Dedifferentiated amniotic fluid mesenchymal stem cell (primary cell): ENCODE data around the gene RFNG.
"Not testable (repeated sequence)": the region's sequence is repeated elsewhere in the genome, so short reads cannot be mapped to it uniquely, and the experiment has no call there.

Experiments
- DNase-seq: peaks from one replicate; pipeline ENCODE4 v3.0.0-alpha.2; 2016; ENCODE audit errors: extremely low spot score

RFNG gene

DNA sequence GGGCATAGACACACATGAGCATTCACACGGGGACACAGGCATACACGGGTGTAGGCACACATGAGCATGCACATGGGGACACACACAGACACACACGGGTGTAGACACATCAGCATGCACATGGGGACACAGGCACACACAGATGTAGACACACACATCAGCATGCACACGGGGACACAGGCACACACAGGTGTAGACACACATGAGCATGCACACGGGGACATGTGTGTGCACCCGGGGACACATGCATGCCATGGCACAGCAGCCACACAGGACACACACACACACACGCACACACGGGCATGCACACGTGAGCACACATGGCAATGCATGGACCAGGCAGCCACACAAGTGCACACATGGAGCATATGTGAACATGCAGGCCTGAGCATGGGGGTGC lies 9.0 kb downstream of the RFNG start:
- no peak for DNase-seq

DNA sequence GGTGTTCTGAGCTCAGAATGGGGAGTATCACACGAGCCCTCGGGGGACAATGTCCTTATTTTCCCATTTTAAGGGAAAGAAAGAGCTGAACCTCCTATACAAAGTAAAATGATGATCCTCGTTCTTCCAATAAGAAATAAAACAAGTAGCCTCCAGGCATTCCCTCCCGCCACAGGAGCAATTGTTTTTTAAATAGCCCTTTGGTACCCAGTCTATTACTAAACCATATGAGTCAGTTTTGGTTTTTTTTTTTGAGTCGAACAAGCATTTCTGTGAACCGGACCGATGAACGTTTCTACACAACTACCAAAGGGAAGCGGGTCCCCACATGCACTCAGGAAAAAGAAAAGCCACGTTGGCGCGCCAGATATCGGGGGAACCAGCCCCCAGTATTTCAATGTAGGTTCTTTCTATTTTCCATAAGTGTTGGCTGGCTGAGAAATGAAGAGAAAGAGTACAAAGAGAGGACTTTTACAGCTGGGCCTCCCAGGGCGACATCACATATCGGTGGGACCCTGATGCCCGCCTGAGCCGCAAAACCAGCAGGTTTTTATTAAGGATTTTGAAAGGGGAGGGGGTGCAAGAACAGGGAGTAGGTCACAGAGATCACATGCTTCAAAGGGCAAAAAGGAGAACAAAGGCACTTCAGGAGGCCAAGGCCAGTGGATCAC lies 10.3 kb downstream of the RFNG start:
- DNase-seq, result no peak

DNA sequence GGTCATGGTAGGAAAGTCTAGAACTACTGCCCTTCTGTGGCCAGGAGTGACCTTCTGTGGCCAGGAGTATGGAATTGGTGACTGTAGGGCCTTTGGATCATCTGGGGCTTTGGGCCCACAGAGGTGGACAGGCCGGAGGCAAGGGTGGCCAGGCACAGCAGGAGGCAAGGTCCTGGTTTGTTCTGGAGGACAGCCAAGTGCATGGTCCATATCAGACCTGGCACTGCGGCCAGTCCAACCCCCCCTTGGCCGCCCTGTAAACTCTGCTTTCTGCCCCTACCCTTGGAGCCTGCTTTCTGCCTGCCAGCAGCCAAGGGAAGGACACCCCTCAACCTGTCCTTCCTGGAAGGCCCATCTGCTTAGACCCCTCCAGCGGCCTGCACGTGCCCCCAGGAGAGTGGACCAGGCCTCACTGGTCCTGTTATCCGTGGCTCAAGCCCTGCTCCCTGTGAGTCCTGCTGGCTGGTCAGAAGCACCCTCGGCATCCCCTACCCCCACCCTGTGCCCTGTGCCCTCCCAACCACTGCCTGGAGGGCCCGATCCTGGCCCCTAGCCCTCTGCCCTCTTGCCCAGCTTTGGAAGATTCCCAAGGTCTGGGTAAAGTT lies 11.8 kb downstream of the RFNG start:
- DNase-seq, result no peak

DNA sequence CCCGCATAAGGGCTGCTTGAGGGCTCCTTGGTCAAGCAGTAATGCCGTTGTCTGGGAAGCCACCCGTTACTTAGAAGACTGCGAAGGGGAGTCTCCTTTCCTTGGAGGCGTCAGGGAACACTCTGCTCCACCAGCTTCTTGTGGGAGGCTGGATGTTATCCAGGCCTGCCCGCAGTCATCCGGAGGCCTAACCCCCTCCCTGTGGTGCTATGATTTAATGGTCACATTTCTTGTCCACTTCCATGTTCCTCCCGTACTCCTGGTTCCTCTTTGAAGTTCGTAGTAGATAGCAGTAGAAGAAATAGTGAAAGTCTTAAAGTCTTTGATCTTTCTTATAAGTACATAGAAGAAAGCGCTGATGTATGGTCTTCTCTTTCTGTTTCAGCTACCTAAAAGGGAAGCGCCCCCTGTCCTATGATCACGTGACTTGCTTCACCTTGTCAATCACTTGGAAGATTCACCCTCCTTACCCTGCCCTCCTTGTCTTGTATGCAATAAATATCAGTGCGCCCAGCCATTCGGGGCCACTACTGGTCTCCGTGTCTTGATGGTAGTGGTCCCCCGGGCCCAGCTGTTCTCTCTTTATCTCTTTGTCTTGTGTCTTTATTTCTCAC lies 12.7 kb downstream of the RFNG start:
- DNase-seq, result not testable (repeated sequence)

DNA sequence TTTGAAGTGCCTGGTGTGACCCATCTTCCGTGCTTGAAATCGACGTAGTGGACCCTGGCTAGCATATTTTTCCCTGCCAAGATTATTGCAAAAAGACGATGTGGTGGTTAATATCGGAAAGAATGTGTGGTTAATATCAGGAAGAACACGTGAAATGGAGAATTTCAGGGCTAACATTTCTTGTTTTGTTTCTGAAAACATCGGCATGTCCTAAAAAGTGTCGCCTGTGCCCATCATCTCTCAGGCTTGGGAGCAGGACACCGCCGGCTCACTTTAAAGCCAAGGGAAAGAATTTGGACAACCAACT lies 13.8 kb downstream of the RFNG start:
- DNase-seq, result no peak

DNA sequence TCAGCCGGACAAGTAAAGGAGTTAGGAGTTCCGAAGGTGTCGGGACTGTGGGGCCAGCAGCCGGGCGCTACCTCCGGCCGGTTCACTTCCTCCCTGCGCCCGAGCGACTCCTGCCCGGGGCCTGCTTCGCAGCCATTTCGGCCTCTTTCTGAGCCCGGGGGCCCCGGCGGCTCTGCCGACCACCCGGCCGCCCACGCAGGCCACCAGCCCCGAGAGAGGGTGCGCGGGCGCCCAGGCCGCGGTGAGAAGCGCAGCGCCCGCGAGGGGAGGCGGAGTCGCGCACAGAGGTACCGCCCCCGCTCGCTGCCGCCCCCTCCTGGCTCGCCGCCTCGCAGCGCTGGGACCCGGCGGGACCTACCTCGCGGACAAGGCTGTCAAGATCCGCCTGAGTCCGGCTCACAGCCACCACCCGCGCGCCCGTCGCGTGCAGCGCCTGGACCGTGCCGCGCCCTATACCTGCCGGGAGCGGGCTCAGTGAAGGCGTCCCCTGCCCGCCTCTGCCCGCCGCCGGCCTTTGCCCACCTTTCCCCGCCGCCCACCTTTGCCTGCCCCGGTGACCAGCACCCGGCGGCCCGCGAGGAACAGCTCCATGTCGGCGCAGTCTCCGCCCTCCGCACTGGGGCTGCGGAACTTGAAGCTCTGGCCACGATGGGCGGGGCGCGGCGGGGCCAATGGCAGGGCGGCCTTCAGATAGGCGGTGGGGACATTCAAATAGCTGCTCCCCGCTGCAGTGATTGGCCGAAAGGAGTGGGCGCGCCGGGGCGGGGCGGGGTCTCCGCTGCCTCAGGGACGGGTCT lies 14.3 kb downstream of the RFNG start, which contains the start of gene DCXR:
Gene DCXR (minus strand): TSS at position 606 of the 797 bp plus-strand sequence. CDS start 15 bp downstream, at position 591.
- peak; percentile 90 for DNase-seq

DNA sequence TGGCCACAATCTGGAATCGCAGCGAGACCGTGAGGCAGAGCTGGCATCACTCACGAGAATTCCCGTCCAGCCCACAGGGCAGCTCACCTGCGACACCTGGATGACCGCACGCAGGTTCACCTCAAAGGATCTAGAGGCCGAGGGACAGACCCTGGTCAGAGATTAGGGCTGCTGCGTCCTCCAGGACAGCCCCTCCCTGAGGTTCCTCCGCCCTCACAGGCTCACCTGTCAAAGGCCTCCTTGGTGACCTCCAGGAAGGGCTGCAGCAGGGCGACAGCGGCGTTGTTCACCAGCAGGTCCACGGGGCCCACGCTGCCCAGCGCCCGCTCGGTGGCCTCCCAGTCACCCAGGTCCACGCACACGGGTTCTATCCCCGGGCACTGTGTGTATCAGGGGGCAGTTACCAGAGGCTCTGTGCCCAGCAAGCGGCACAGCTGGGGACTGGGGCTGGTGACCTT lies 14.9 kb downstream of the RFNG start:
- DNase-seq, result no peak

DNA sequence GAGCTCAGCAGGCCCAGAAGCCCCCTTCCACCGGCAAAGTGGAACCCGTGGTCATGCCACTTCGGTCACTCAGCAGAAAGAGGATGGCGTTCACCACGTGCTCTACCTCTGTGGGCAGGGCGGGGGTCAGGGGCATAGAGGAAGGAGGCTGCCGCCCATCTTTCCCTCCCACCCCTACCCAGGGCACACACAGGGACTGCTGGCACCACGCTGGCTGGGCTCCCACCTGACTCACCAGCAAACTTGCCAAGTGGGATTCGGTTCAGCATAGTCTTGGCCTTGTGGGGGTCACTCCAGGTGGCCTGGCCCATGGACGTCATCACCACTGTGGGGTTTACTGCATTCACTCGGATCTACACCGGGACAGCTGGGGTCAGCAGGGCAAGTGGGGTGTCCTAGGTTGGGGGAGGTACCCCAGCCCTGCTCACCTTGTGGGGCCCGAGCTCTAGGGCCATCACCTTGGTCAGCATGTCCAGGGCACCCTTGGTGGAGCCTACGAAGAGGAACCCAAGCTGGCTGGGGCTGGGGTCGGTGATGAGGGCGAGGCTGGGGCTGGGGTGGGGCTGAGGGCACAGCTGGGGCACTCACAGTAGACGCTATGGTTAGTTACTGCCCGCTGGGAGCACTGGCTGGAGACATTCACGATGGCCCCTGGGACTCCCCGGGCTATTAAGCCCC lies 15.5 kb downstream of the RFNG start:
- DNase-seq, result no peak

DNA sequence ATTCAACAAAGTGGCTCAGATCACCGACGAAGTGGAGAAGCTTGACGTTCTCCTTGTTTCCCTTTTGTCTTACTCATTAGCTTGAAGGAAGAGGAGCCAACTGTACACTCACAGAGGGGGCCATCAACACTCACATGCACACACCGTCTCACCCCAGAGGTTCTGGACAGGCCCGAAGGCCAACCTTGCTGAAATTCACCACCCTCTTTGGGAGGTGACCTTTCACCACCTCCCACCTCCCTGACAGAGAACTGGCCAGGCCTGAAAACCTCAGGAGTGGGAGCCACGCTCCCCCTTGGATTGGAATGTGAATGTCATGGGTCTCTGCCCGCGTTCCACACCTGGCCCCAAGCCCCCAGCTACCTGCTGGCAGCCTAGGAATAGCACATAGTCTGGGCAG lies 16.1 kb downstream of the RFNG start:
- DNase-seq, result no peak

DNA sequence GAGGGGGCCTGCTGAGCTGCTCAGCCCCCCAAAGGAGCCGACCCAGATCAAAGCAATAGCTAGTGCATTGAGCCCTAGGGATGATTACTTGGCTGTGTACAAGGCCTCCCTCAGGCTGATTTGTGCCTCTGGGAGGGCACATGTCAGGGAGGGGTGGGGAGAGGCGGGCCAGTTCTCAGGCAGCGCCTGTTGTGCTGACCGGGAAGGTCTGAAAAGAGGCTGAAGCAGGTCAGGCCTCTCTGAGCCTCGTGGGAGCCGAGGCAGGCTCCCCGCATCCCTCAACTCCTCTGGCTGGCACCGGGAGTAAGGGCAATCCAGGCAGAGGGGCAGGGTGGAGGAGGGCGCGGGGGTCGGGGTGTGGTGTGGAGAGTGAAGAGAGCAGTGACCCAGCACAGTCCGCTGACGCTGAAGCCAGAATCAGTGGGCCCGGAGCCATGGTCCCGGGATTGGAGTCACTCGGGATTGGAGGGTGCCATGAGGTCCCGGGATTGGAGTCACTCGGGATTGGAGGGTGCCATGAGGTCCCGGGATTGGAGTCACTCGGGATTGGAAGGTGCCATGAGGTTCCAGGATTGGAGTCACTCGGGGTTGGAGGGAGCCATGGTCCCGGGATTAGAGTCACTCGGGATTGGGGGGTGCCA lies 17.1 kb downstream of the RFNG start:
- no peak for DNase-seq

DNA sequence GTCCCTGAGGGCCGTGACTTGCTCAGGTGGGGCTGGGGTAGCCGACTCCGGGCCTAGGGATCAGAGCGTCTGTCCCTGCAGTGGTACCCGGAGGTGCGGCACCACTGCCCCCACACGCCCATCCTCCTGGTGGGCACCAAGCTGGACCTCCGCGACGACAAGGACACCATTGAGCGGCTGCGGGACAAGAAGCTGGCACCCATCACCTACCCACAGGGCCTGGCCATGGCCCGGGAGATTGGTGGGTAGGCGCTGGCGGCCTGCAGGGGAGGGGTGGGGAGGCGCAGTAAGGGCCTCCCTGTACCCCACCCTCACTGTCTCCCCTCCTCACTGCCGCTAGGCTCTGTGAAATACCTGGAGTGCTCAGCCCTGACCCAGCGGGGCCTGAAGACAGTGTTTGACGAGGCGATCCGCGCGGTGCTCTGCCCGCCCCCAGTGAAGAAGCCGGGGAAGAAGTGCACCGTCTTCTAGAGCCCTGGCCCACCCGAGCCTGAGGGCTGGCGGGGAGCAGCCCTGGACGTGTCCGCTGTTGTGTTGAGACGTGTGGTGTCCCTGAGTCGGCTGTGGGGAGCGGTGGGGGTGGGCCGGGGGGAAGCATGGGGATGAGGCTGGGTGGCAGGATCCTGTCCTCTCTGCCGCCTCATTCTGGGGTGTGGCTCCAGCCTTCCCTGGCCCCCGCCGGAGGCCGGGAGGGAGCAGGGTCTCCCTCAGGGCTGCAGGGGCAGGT lies 18.1 kb downstream of the RFNG start:
- no peak for DNase-seq

DNA sequence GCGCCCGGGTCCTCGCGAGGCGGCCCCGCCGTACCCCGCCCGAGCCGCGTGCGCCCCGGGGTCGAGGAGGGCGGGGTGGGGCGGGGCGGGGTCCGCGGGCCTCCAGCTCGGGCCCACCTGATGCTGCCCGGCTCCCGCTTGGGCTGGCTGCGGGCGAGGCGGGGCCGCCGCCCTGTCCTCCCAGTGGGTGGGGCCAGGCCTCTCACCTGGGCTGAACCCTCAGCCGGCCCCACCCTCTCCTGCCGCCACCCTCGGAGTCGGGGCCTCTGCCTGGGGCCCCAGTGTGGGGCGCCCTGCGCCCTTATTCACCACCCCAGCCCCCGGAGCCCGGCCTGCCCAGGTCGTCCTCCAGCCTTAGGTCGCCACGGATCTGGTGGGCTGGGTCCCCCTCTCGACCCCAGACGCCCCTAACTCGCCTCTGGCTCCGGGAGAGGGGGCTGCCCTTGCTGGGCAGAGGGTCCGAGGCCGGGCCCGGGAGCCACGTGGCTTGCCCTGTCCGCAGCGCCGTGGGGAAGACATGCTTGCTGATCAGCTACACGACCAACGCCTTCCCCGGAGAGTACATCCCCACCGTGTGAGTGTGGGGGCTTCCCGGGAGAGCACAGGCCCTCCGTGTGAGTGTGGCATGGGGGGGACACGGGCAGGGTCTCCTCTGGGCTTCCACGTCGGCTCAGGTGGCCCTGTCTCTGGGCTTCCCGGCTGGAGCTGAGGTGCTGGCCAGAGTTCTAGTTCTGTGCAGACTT lies 19.6 kb downstream of the RFNG start:
- DNase-seq, result no peak

DNA sequence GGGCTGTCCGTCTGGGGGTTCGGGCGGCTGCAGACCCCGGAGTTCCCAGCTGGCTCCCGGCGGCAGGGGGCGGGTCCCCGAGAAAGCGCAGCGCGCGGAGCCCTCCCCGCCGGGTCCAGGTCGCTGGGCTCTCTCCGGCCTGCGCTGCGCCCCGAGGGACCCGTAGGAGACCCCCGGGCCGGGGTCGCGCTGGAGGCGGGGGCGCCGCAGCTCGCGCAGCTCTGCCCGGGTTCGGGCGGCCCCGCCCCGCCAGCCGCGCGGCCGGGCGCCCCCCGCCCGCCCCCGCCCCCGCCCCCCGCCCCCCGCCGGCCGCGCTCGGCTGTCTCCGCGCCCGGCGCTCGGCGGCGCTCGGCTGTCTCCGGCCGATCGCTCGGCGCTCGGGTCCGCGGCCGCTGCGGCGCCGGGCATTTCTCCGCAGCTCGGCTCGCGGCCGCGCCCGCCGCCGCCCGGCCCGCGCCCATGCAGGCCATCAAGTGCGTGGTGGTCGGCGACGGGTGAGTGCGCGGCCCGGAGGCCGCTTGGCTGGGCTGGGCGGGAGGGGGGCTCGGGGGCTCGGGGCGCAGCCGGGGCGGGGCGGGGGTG lies 20.2 kb downstream of the RFNG start, which contains the start of gene RAC3:
Gene RAC3 (plus strand): TSS at position 376 of the 582 bp plus-strand sequence. CDS start 84 bp downstream, at position 460.
- no peak for DNase-seq

DNA sequence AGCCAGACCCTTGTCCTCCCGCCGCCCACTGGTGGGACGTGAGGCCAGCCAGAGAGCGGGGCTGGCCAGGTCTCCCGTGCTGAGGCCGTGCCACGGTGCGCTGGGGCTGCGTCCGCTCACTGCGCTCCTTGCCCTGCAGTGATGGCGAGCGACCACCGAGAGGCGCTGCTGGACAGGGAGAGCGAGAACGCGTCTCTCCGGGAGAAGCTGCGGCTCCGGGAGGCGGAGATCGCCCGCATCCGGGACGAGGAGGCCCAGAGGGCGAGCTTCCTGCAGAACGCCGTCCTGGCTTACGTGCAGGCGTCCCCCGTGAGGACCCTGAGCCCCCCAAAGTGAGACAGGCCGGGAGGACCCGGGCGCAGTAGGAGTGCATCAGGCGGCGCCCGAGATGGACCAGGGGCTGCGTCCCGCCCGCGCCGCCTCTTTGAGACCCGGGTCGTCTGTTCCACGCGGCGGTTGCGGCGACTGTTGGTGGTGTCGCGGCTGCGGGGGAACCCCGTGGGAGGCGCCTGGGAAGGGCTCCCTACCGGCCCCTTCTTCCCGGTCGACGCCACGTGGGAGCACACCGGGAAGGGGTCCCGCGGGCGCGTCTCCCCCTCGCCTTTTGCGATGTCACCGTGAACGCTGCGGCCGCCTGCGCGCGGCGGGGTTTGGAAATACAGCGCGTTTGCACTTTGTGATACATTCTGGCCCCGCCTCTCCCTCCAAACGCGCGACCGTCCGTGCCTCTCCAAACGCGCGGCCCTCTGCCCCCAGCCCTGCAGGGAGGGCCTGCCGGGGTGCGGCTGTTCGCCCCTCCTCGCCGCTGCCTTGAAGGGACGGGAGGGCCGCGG lies 20.9 kb downstream of the RFNG start:
- DNase-seq, result peak; percentile 52

DNA sequence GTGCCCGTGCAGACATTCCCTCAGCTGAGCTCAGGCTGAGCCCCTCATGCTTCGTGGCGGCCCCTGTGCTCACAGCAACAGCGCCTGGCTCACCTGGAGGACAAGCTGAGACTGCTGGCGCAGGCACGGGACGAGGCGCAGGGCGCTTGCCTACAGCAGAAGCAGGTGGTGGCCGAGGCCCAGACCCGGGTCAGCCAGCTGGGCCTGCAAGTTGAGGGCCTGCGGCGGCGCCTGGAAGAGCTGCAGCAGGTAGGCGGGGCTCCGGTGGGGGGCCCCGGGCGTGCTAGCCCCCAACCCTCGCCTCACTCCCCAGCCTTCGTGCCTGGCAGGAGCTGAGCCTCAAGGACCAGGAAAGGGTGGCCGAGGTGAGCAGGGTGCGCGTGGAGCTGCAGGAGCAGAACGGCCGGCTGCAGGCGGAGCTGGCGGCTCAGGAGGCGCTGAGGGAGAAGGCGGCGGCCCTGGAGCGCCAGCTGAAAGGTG lies 21.6 kb downstream of the RFNG start:
- DNase-seq, result no peak

DNA sequence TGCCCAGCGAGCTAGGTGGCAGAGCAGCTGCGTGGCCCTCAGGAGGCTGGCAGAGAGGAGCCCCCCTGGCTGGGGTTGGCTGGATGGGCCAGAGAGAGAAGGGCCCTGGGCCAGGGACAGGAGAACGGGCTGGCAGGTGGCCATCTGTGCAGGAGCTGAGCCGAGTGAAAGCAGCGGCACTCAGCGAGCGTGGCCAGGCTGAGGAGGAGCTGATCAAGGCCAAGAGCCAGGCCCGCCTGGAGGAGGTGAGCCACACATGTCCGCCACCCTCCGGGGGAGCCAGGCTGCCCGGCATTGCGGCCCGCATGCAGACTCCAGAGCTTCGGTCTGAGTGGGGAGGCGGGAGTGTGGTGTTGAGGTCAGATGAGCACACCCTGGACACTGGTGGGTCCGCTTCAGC lies 22.2 kb downstream of the RFNG start:
- DNase-seq, result no peak

DNA sequence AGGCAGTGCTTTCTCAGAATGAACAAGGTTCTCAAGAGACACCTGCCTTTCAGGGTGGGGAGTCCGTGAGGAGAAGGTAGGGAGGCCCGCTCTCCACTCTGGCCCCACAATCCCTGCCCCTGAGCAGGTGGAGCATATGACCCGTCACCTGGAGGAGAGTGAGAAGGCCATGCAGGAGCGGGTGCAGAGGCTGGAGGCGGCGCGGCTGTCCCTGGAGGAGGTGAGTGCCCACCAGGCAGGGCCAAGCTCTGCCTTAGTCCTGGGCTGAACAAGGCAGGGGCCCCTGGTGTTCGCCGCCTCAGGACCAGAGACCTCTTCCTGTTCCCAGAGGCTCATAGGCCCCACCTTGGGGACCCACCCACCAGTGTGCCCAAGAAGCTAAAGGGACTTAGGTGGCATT lies 22.6 kb downstream of the RFNG start:
- DNase-seq, result no peak

DNA sequence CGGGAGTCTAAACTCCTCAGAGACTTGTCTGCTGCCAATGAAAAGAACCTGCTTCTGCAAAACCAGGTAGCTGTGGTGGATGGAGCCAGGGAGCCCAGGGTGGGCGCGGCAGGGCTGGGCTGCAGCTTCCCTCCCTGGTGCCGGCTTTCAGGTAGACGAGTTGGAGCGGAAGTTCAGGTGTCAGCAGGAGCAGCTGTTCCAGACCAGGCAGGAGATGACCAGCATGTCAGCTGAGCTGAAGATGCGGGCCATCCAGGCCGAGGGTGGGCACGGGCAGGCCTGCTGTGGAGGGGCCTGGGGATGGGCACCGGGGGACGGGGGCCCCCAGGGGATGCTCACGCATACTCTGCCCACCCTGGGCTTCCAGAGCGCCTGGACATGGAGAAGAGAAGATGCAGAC lies 23.4 kb downstream of the RFNG start:
- no peak for DNase-seq
